Mesendoderm (in vitro differentiated cells): ENCODE results near the gene ZNF878.

Experiments used
- DNase-seq: peaks from one replicate; pipeline ENCODE4 v3.0.0; 2013
- H2AK5ac ChIP-seq: 2 replicates; pipeline ENCODE4 v1.6.1; 2013; ENCODE audit warnings: low read length, inconsistent platforms
- H2BK120ac ChIP-seq: 2 replicates; pipeline ENCODE4 v1.6.1; 2013; ENCODE audit warnings: low read depth, mild to moderate bottlenecking, low read length, moderate library complexity, mixed read lengths
- H2BK15ac ChIP-seq: replicated peaks from 2 replicates; pipeline ENCODE4 v1.6.1; 2013; ENCODE audit warnings: low read depth, mild to moderate bottlenecking, moderate library complexity
- H2BK5ac ChIP-seq: 2 replicates; pipeline ENCODE4 v1.6.1; 2013; ENCODE audit warnings: low read length, inconsistent platforms
- H3K18ac ChIP-seq: 2 replicates; pipeline ENCODE4 v1.6.1; 2013; ENCODE audit warnings: mild to moderate bottlenecking, low read length, mixed read lengths
- H3K23ac ChIP-seq: one replicate; pipeline ENCODE4 v1.6.1; 2013; ENCODE audit warnings: low read length
- H3K27ac ChIP-seq: 2 replicates; pipeline ENCODE4 v1.5.1; 2013; ENCODE audit warnings: low read depth, mild to moderate bottlenecking, inconsistent platforms, low read length, moderate library complexity
- H3K27me3 ChIP-seq: 2 replicates; pipeline ENCODE4 v1.6.1; 2013; ENCODE audit warnings: low read length, control low read depth, mild to moderate bottlenecking, inconsistent platforms; ENCODE audit not compliant: insufficient read depth, poor library complexity
- H3K36me3 ChIP-seq: 2 replicates; pipeline ENCODE4 v1.6.1; 2013; ENCODE audit warnings: low read length, inconsistent platforms; ENCODE audit not compliant: control insufficient read depth, insufficient read depth
- H3K4ac ChIP-seq: one replicate; pipeline ENCODE4 v1.6.1; 2013; ENCODE audit warnings: low read depth, mild to moderate bottlenecking, low read length, moderate library complexity
- H3K4me1 ChIP-seq: 2 replicates; pipeline ENCODE4 v1.6.1; 2013; ENCODE audit warnings: low read depth, low read length, inconsistent platforms; ENCODE audit not compliant: control insufficient read depth
- H3K4me2 ChIP-seq: 2 replicates; pipeline ENCODE4 v1.6.1; 2013; ENCODE audit warnings: low read length
- H3K4me3 ChIP-seq: 2 replicates; pipeline ENCODE4 v1.5.1; 2013; ENCODE audit warnings: mild to moderate bottlenecking, low read length
- H3K56ac ChIP-seq: one replicate; pipeline ENCODE4 v1.6.1; 2013; ENCODE audit warnings: low read length
- H3K79me1 ChIP-seq: 2 replicates; pipeline ENCODE4 v1.6.1; 2013; ENCODE audit warnings: low read length, inconsistent platforms
- H3K79me2 ChIP-seq: 2 replicates; pipeline ENCODE4 v1.6.1; 2013; ENCODE audit warnings: mild to moderate bottlenecking, low read length; ENCODE audit not compliant: control insufficient read depth, insufficient read depth
- H3K9ac ChIP-seq: 2 replicates; pipeline ENCODE4 v1.6.1; 2013; ENCODE audit warnings: low read length, inconsistent platforms
- H4K5ac ChIP-seq: one replicate; pipeline ENCODE4 v1.6.1; 2013; ENCODE audit warnings: low read length
- H4K8ac ChIP-seq: one replicate; pipeline ENCODE4 v1.6.1; 2013; ENCODE audit warnings: low read depth, mild to moderate bottlenecking, control low read depth, low read length, moderate library complexity
- WGBS: extraction: QIAGEN DNeasy Blood & Tissue Kit; methylation state at CpG from one replicate; pipeline ENCODE4 v1.1.7; 2013; ENCODE audit warnings: low lambda C conversion rate, missing lambda C conversion rate; ENCODE audit not compliant: insufficient coverage; ENCODE audit errors: extremely low coverage; 5-methylcytosine and 5-hydroxymethylcytosine counted together

The ZNF878 gene

GRCh38 chr19:12047868-12048267, 4.9 kb downstream of the ZNF878 start:
- H3K27me3 ChIP-seq = no peaks in the 10 kb centered on the region
- H3K4me1 ChIP-seq = no peaks in the 10 kb centered on the region
- H2BK5ac ChIP-seq = no peak overlapping the region
- H3K18ac ChIP-seq = no peak overlapping the region
- H3K9ac ChIP-seq = no peak overlapping the region
- no peaks in the 10 kb centered on the region for H3K36me3 ChIP-seq
- no peak overlapping the region for H3K4me3 ChIP-seq
- H4K8ac ChIP-seq = no peak overlapping the region
- no peak overlapping the region for H3K23ac ChIP-seq
- no CpG with 5 or more reads among the region's 2 CpGs for WGBS
- H2BK15ac ChIP-seq = no peak overlapping the region
- no peaks in the 10 kb centered on the region for H3K79me2 ChIP-seq
- H3K27ac ChIP-seq = no peak overlapping the region
- no peaks in the 10 kb centered on the region for H3K79me1 ChIP-seq
- H2AK5ac ChIP-seq = no peak overlapping the region
- no peak overlapping the region for H3K4me2 ChIP-seq
- H2BK120ac ChIP-seq = no peak overlapping the region
- no peak for DNase-seq
- H3K56ac ChIP-seq = no peak overlapping the region
- no peak overlapping the region for H3K4ac ChIP-seq
- H4K5ac ChIP-seq = no peak overlapping the region

- no peak overlapping the region for H3K4ac ChIP-seq
- H3K79me2 ChIP-seq = no peaks in the 10 kb centered on the region
- H3K79me1 ChIP-seq = no peaks in the 10 kb centered on the region
- H2BK5ac ChIP-seq = no peak overlapping the region
- H3K9ac ChIP-seq = no peak overlapping the region
- no peak overlapping the region for H2BK15ac ChIP-seq
- H3K27ac ChIP-seq = no peak overlapping the region
- H3K4me1 ChIP-seq = no peaks in the 10 kb centered on the region
- WGBS = no CpG with 5 or more reads among the region's 5 CpGs
- H2AK5ac ChIP-seq = no peak overlapping the region
- no peak for DNase-seq
- H4K5ac ChIP-seq = no peak overlapping the region
- no peak overlapping the region for H3K56ac ChIP-seq
- H3K18ac ChIP-seq = no peak overlapping the region
- H4K8ac ChIP-seq = no peak overlapping the region
- no peak overlapping the region for H3K4me2 ChIP-seq
- H3K23ac ChIP-seq = no peak overlapping the region
- no peak overlapping the region for H2BK120ac ChIP-seq
- peaks cover 2% of the 10 kb centered on the region for H3K36me3 ChIP-seq
- no peaks in the 10 kb centered on the region for H3K27me3 ChIP-seq
- H3K4me3 ChIP-seq = peak overlapping the region; percentile 8
These were observed 8.9 kb downstream of the ZNF878 start for GRCh38 chr19:12043752-12044422.

- H3K36me3 ChIP-seq = peaks cover 2% of the 10 kb centered on the region
- no peak overlapping the region for H4K8ac ChIP-seq
- H2AK5ac ChIP-seq = no peak overlapping the region
- no peaks in the 10 kb centered on the region for H3K27me3 ChIP-seq
- no peaks in the 10 kb centered on the region for H3K79me2 ChIP-seq
- no peaks in the 10 kb centered on the region for H3K79me1 ChIP-seq
- no peak overlapping the region for H3K4me3 ChIP-seq
- H3K27ac ChIP-seq = no peak overlapping the region
- H2BK15ac ChIP-seq = no peak overlapping the region
- H3K18ac ChIP-seq = no peak overlapping the region
- H3K56ac ChIP-seq = no peak overlapping the region
- H2BK5ac ChIP-seq = no peak overlapping the region
- H3K4me2 ChIP-seq = no peak overlapping the region
- no peak overlapping the region for H3K9ac ChIP-seq
- no peak overlapping the region for H4K5ac ChIP-seq
- DNase-seq = no peak
- no peaks in the 10 kb centered on the region for H3K4me1 ChIP-seq
- no peak overlapping the region for H3K4ac ChIP-seq
- no peak overlapping the region for H2BK120ac ChIP-seq
- no peak overlapping the region for H3K23ac ChIP-seq
These were observed 9.9 kb downstream of the ZNF878 start for GRCh38 chr19:12042893-12043292.

GRCh38 chr19:12035220-12036172, 17.3 kb downstream of the ZNF878 start, which contains the start of gene ZNF433:
ZNF433 (minus strand) TSS chr19:12035679; CDS start chr19:12035539, 140 bp downstream.
- peak within 1 kb of the TSS; percentile 82 for H4K8ac ChIP-seq
- H4K5ac ChIP-seq = no peak within 1 kb of the TSS
- no peaks in the 10 kb centered on the region for H3K4me1 ChIP-seq
- H3K9ac ChIP-seq = peak within 1 kb of the TSS; percentile 89
- DNase-seq = peak; percentile 98
- H2BK5ac ChIP-seq = no peak within 1 kb of the TSS
- H2BK15ac ChIP-seq = no peak within 1 kb of the TSS
- no peaks in the 10 kb centered on the region for H3K79me2 ChIP-seq
- no peak within 1 kb of the TSS for H2BK120ac ChIP-seq
- no peaks in the 10 kb centered on the region for H3K36me3 ChIP-seq
- H2AK5ac ChIP-seq = no peak within 1 kb of the TSS
- H3K27me3 ChIP-seq = no peaks in the 10 kb centered on the region
- peak within 1 kb of the TSS; percentile 66 for H3K23ac ChIP-seq
- WGBS = no CpG with 5 or more reads among the region's 68 CpGs
- H3K56ac ChIP-seq = peak within 1 kb of the TSS; percentile 97
- peak within 1 kb of the TSS; percentile 89 for H3K18ac ChIP-seq
- peak within 1 kb of the TSS; percentile 26 for H3K27ac ChIP-seq
- peak within 1 kb of the TSS; percentile 86 for H3K4me3 ChIP-seq
- no peak within 1 kb of the TSS for H3K4ac ChIP-seq
- H3K79me1 ChIP-seq = no peaks in the 10 kb centered on the region
- peak within 1 kb of the TSS; percentile 78 for H3K4me2 ChIP-seq

- Histone ChIP-seq H2AK5ac (no peak overlapping the region), H3K79me1 (no peaks in the 10 kb centered on the region), H2BK15ac (no peak overlapping the region), H3K56ac (no peak overlapping the region), H4K8ac (no peak overlapping the region), H3K27ac (no peak overlapping the region), H3K18ac (no peak overlapping the region), H3K9ac (peak overlapping the region; percentile 14), H3K4ac (no peak overlapping the region), H3K79me2 (no peaks in the 10 kb centered on the region), H3K36me3 (no peaks in the 10 kb centered on the region), H3K4me1 (no peaks in the 10 kb centered on the region), H3K4me3 (no peak overlapping the region), H2BK5ac (no peak overlapping the region), H3K23ac (no peak overlapping the region), H3K4me2 (no peak overlapping the region), H3K27me3 (no peaks in the 10 kb centered on the region), H4K5ac (no peak overlapping the region), H2BK120ac (no peak overlapping the region)
- WGBS = no CpG with 5 or more reads among the region's 8 CpGs
- DNase-seq = peak; percentile 21
These were observed 18.1 kb downstream of the ZNF878 start for GRCh38 chr19:12034620-12035019.
